NCI-H2029 (cell line): ENCODE results near the gene MACF1.
"Not testable (repeated sequence)": the region's sequence is repeated elsewhere in the genome, so short reads cannot be mapped to it uniquely, and the experiment has no call there.

Experiments
- DNase-seq: peaks from one replicate; lab custom pipeline; 2025; lab: John Stamatoyannopoulos, UW

Gene MACF1

DNA sequence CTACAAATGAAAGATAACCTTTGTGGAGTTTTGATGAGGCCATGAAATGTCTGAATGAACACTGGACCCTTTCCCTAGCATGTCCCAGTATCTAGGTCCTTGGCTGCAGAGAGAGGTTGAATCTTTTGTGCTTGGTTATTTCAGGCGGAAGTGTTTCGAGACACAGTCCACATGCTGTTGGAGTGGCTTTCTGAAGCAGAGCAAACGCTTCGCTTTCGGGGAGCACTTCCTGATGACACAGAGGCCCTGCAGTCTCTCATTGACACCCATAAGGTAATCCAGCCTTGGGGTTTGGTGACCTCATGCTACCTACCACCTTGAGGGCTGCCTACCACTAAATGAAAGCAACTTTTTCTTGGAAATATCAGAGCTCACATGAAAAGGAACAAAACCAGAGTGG, 248.0 kb downstream of the MACF1 start:
- no peak for DNase-seq

DNA sequence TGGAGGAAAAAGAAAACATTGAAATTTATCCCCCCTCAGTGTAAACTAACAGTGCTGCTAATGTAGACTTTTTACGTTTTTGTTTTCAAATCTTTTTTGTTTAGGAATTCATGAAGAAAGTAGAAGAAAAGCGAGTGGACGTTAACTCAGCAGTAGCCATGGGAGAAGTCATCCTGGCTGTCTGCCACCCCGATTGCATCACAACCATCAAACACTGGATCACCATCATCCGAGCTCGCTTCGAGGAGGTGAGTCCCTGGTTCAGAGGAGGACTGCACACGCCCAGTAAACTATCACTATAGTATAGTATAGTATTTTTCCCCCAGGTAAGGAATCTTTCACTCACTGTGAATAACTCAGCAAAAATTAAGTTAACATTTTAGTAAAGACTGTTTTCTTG, 249.1 kb downstream of the MACF1 start:
- no peak for DNase-seq

DNA sequence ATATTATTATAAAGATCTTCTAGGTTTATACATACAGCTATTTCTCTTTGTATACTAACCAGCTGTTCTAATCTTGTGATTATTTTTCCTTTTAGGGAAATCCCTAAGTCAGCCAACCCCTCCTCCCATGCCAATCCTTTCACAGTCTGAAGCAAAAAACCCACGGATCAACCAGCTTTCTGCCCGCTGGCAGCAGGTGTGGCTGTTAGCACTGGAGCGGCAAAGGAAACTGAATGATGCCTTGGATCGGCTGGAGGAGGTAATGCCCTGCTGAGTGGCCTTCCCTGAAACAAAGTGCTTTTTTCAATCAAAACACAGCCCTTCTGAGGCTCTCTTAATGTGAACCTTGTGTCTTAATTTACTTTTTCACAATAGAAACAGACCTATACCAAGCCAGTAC, 254.5 kb downstream of the MACF1 start:
- DNase-seq, result no peak

- DNase-seq, result no peak
These were observed 257.6 kb downstream of the MACF1 start for GRCh38 chr1:39462074-39462473.

- DNase-seq, result no peak
These were observed 262.1 kb downstream of the MACF1 start for GRCh38 chr1:39466413-39467107.

DNA sequence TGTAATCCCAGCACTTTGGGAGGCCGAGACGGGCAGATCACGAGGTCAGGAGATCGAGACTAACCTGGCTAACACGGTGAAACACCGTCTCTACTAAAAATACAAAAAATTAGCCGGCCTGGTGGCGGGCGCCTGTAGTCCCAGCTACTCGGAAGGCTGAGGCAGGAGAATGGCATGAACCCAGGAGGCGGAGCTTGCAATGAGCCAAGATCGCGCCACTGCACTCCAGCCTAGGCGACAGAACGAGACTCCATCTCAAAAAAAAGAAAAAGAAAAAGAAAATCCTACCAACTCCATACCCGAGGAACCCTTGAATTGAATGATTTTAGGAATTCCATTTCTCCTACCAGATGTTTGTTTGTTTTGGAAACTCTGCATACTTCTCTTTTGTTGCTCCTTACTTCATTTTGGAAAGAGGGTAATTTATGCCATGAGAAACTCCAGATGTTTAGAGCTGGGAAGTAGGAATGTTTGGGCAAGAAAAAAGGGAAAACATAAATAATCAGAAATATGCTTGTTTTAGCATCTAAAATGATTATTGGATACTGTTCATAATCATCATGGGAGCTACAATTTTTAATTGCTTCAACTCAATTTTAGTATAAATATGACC, 262.7 kb downstream of the MACF1 start:
- DNase-seq, result not testable (repeated sequence)

- DNase-seq, result no peak
These were observed 264.7 kb downstream of the MACF1 start for GRCh38 chr1:39469150-39469549.

DNA sequence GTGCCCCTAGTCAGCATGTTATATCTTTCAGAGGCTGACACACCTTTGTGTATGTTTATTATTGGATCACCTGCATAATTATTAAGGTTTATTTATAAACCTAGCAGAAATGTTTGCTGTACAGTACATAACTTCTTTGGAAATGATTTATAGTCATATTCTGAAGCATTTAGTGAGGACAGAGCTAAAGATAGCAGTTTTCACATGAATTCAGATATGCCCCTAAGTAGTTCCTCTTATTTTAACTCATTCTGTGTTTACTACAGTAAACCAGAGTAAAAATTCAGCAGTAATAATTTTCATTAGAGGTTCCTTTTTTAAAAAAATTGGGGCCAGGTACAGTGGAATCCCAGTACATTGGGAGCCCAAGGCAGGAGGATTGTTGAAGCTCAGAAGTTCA, 265.5 kb downstream of the MACF1 start:
- DNase-seq, result no peak

- no peak for DNase-seq
These were observed 268.3 kb downstream of the MACF1 start for GRCh38 chr1:39472826-39473225.

DNA sequence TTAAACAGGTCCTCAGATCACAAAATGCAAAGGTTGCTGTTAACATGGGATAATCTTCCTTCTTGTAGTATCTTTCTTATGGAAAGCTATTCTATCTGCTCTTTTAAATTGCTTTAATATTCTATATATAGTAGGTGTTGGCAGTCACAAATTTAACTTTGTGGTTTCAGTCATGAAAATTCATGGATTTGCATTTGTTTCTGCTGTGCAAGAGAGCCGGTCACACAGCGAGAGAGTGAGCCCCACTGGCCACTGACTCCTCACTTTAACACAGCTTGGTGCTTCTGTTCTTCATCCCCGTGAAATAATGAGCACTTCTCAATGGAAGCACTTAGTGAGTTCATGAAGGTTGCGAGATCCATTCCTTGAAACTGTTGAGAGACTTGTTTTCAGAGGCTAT, 268.8 kb downstream of the MACF1 start:
- DNase-seq, result no peak

- no peak for DNase-seq
These were observed 270.3 kb downstream of the MACF1 start for GRCh38 chr1:39474810-39475209.

- DNase-seq, result not testable (repeated sequence)
These were observed 271.1 kb downstream of the MACF1 start for GRCh38 chr1:39475551-39475950.

GRCh38 chr1:39478126-39478915, 273.8 kb downstream of the MACF1 start:
- DNase-seq, result no peak

- no peak for DNase-seq
These were observed 276.8 kb downstream of the MACF1 start for GRCh38 chr1:39481289-39481688.

- DNase-seq, result no peak
These were observed 278.8 kb downstream of the MACF1 start for GRCh38 chr1:39483276-39483675.

- no peak for DNase-seq
These were observed 280.1 kb downstream of the MACF1 start for GRCh38 chr1:39484564-39484963.

- DNase-seq, result no peak
These were observed 280.7 kb downstream of the MACF1 start for GRCh38 chr1:39485046-39485803.

- DNase-seq, result no peak
These were observed 283.6 kb downstream of the MACF1 start for GRCh38 chr1:39488012-39488545.

DNA sequence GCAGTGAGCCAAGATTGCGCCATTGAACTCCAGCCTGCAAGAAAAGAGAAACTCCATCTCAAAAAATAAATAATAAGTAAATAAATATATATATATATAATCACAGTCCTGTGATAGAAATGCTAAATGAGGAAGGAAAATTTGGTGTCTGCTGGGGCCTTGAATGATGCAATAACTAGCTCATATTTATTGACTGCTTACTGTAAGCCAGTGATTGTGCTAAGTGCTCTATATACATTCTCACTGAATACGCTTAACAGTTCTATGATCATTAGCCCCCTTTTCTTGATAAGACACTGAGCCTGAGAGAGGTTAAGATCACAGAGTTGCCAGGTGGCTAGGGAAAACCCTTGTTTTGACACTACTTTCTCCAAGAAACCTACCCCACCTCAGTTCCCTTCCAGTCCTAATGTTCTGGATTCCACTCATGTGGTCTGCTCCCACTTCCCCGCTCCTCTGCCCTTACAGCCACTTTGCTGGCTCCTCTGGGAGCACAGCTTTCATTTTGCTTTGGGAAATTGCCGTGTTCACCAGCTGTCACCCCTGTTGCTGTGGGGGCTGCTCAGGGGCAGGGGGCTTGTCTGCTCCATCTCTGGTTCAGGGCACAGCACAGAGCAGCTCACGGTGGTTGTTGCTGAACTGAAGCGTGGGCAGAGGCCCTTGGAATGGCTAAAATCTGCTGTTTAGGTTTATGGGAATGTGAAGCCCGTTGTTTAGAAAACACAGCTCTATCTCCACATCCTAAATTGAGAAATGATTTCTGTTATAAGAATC, 284.5 kb downstream of the MACF1 start:
- no peak for DNase-seq

GRCh38 chr1:39489567-39490239, 285.2 kb downstream of the MACF1 start:
- no peak for DNase-seq
